Measurements from ENCODE around the gene DOCK6. TPM values are rescaled to one million over a fixed set of nuclear protein-coding genes. Genes with fewer than 3 reads are reported as not detected.

DOCK6 gene
- total and polyA plus RNA-seq, 10 of the 15 experiments (the other 5 are each of a cell fraction or from before 2014, with no cell fraction given): 0.76 to 24.8 (median 4.7) TPM

- TF ChIP-seq RBBP5 (conservative IDR thresholded peaks at IDR 0.05) (no peak), E2F4 (IDR thresholded peaks at IDR 0.05; ENCODE audit: low read depth, low read length) (no peak), PRDM15 (CRISPR knock-in tag; IDR thresholded peaks at IDR 0.05) (no peak), HCFC1 (IDR thresholded peaks at IDR 0.05; ENCODE audit: low read length) (no peak), SUZ12 (IDR thresholded peaks at IDR 0.05; ENCODE audit: unreplicated experiment) (no peak), PBX3 (IDR thresholded peaks at IDR 0.05; ENCODE audit: insufficient replicate concordance, low read depth, low read length) (no peak), GABPA (IDR thresholded peaks at IDR 0.05; ENCODE audit: low read depth) (no peak), CHD4 (IDR thresholded peaks at IDR 0.05) (no peak), MYB (IDR thresholded peaks at IDR 0.05; ENCODE audit: borderline replicate concordance, low read depth, low read length) (peak; percentile 88), RAD21 (IDR thresholded peaks at IDR 0.05; ENCODE audit: insufficient read depth, low read depth, low read length) (no peak), BACH1 (IDR thresholded peaks at IDR 0.05; ENCODE audit: borderline replicate concordance) (peak; percentile 78; the same call in 1 of the 2 replicates), ZNF687 (IDR thresholded peaks at IDR 0.05) (peak; percentile 63; the same call in 1 of the 2 replicates), STAT3 (IDR thresholded peaks at IDR 0.05; ENCODE audit: low read depth, low read length) (no peak), CBFB (IDR thresholded peaks at IDR 0.05; ENCODE audit: low read depth) (no peak), JUNB (IDR thresholded peaks at IDR 0.05) (peak; percentile 57), SIN3A (IDR thresholded peaks at IDR 0.05; ENCODE audit: low read depth, low read length) (no peak), E4F1 (IDR thresholded peaks at IDR 0.05; ENCODE audit: borderline replicate concordance, partially characterized antibody) (no peak)
These were observed 56.3 kb downstream of the DOCK6 start (continued) for GRCh38 chr19:11205939-11206570.
